Fibroblast of skin of left biceps (primary cell): ENCODE data around the gene HDHD2.
"Not testable (repeated sequence)": the region's sequence is repeated elsewhere in the genome, so short reads cannot be mapped to it uniquely, and the experiment has no call there.

ENCODE experiments used
- DNase-seq, 2 experiments: peaks; one replicate each; pipeline ENCODE4 v3.0.0-alpha.2; 2013; ENCODE audit warnings: low read depth in 2 of 2

Gene HDHD2, protein sequence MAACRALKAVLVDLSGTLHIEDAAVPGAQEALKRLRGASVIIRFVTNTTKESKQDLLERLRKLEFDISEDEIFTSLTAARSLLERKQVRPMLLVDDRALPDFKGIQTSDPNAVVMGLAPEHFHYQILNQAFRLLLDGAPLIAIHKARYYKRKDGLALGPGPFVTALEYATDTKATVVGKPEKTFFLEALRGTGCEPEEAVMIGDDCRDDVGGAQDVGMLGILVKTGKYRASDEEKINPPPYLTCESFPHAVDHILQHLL

GRCh38 chr18:47150029-47150823 is at the start of gene HDHD2:
Gene HDHD2 (minus strand): TSS chr18:47150500. CDS start chr18:47136439, 14,061 bp downstream.
- peak; percentile 21 to 32 for DNase-seq

DNA sequence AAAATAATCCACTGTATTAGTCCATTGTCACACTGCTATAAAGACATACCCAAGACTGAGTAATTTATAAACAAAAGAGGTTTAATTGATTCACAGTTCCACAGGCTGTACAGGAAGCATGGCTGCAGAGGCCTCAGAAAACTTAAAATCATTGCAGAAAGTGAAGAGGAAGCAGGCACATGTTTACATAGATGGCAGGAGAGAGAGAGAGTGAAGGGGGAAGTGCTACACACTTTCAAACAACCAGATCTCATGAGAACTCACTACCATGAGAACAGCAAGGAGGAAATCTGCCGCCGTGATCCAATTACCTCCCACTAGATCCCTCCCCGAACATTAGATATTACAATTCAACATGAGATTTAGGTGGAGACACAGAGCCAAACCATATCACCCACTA is 45.7 kb upstream of the HDHD2 start:
- DNase-seq, result not testable (repeated sequence)

- DNase-seq, result no peak
These were observed 41.7 kb upstream of the HDHD2 start for GRCh38 chr18:47191961-47192360.

GRCh38 chr18:47187721-47188120 is 37.4 kb upstream of the HDHD2 start:
- no peak for DNase-seq

DNA sequence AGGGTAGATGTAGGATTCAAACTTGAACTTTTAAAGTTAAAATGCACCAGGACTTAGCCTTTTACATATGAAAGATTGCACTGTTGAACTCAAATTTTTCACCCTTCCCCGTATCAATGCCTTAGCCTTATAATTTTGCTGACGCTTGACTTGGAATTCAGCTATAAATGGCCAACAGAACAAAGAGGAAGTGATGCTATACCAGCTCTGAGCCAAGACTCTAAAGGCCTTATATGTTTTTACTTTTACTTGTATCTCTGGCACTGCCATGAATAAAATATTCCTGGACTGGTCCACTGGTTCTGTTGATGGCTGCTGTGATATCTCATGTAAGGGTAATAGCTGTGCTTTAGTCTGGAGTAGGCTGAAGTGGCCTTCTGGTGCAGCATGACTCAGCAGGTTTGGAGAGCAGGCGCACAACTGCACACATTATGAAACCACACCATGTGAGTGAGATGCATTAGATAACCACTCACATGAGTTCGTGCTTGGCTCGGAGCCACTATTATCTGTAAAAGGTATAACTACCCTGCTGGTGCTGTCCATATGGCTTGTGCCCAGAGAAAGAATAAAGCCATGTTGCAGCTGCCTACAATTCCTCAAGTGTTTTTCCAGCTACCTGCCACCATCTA is 34.2 kb upstream of the HDHD2 start:
- DNase-seq, result no peak

DNA sequence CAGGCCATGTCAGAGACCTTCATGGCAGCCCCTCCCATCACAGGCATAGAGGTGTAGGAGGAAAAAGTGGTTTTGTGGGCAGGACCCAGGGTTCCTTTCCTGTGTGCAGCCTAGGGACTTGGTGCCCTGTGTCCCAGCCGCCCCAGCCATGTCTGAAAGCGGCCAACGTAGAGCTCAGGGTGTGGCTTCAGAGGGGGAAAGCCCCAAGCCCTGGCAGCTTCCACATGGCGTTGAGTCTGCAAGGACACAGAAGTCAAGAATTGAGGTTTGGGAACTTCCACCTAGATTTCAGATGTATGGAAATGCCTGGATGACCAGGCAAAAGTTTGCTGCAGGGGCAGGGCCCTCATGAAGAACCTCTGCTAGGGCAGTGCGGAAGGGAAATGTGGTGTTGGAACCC is 31.9 kb upstream of the HDHD2 start:
- DNase-seq, result not testable (repeated sequence)

GRCh38 chr18:47180765-47181164 is 30.5 kb upstream of the HDHD2 start:
- DNase-seq, result no peak

DNA sequence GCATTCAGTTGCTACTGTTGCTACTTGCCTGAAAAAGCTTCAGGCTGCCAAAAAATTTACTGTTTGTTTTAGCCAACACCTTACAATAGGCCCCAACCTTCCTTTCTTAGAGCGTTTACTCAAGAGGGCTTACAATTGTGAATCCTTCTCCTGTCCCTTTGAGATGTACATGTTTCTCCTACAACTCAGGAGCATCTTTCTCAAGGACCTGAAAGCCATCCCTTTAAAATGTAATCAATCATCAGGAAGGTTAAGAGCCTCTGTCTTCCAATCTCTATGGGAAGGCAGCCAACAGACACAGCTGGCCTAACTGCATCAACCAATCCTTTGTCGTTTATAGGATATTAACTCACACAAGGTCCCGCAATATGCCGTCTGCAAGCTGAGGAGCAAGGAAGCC is 29.2 kb upstream of the HDHD2 start:
- DNase-seq, result no peak

GRCh38 chr18:47175898-47176575 is 25.7 kb upstream of the HDHD2 start, which contains the start of gene IER3IP1:
Gene IER3IP1 (minus strand): TSS chr18:47176364. CDS start chr18:47176277, 87 bp downstream.
- DNase-seq, result peak; percentile 81 to 86

DNA sequence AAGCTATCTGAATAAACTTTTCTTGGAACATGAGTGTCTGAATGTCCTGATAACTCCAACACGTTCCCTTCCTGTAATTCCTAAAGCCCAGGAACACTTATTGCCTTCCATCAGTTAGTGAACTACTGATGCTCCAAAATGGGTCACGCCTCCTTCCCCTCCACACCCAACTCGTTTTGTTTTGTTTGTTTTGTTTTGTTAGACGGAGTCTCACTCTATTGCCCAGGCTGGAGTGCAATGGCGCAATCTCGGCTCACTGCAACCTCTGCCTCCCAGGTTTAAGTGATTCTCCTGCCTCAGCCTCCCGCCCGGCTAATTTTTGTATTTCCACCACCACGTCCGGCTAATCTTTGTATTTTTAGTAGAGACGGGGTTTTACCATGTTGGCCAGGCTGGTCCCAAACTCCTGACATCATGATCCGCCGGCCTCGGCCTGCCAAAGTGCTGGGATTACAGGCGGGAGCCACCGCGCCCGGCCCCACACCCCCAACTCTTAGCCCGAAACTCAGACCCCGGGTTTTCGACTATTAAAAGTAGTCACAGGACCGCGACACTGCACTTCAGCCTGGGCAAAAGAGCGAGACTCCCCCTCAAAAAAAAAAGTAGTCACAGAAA is 25.1 kb upstream of the HDHD2 start:
- no peak for DNase-seq

GRCh38 chr18:47174545-47175116 is 24.3 kb upstream of the HDHD2 start:
- DNase-seq, result no peak

- DNase-seq, result no peak
These were observed 22.2 kb upstream of the HDHD2 start for GRCh38 chr18:47172476-47172875.

DNA sequence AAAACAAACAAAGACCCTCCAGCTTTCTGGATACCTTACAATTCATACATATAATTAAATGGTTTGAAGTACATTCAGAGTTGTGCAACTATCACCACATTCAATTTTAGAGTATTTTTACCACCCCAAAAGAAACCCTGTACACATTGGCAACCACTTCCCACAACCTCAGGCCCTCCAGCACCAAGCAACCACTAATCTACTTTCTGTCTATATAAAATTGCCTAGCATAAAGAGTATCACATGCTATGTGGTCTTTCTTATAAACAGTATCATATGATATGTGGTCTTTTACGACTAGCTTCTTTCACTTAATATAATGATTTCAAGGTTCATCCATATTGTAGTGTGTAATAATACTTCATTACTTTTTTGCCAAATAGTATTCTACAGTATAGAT is 18.6 kb upstream of the HDHD2 start:
- DNase-seq, result no peak

DNA sequence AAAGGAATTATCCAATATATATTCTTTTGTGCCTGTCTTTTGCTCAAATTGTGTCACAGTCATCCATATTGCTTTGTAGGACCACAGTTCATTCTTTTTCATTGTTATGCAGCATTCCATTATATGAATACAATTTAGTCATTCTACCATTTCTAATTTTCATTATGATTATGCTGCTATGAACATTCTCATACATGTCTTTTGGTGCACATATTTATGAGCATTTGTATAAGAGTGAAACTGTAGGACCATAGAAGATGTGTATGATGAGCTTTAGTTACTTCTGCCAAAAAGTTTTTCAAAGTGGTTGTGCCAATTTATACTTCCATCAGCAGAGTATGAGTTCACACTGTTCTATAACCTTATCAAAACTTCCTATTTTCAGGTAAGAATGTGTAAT is 18.2 kb upstream of the HDHD2 start:
- no peak for DNase-seq

DNA sequence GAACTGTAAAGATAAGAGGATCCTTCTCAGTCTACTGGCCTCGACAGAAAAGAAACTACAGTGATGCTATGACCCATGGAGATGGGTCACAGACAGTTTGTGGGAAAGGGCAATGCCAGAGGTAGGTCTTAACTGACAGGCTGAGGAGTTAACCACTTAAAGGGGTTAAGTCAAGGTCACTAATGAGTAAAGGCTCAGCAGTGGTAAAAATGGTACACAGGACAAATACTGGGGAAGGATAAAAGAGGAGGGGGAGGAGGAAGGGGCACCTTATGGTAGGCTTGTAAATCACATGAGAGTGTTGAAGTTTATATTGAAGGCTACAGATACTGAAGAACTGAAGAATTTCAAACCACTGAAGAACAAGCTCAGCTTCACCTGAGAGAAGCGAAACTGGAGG is 16.0 kb upstream of the HDHD2 start:
- DNase-seq, result no peak

DNA sequence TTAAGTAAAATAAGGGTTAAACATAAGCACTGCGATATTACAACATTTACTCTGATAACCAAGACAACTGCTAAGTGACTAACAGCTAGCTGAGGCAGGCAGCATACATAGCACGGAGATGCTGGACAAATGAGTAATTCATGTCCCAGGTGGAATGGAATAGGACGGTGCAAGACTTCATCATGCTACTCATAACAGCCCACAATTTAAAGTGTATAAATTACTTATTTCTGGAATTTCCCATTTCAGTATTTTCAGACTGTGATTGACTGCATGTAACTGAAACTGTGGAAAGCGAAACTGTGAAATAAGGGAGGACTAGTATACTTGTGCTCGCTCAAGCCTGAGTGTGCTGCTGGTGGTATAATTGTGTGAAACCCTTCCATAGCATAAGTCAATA is 12.9 kb upstream of the HDHD2 start:
- DNase-seq, result no peak

DNA sequence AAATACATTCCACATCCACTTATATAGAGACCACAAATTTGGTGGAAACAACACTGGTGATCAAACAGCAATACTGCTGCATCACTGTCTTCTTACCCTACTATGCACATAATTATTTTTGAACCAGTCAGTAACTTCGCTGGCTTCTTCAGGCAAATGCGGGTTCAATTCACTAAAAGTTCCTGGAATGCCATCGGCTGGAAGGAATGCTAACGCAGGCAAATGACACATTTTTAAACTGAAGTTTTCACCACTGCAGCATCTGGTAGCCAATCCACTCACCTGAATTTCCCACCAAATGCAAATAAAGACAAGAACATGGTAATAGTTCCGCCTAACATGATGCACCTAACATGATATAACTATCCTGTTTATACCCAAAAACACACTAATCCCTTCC is 10.0 kb upstream of the HDHD2 start:
- no peak for DNase-seq

DNA sequence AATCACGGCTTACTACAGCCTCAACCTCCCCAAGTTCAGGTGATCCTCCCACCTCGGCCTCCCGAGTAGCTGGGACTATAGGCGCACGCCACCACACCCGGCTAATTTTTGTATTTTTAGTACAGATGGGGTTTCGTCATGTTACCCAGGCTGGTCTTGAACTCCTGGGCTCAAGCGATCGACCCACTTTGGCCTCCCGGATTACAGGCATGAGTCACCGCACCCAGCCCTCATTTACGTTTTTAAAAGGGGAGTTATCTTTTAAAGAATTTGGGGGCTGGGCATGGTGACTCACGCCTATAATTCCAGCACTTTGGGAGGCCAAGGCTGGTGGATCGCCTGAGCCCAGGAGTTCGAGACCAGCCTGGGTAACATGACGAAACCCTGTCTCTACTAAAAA is 8.1 kb upstream of the HDHD2 start:
- not testable (repeated sequence) for DNase-seq

- DNase-seq, result no peak
These were observed 1.1 kb upstream of the HDHD2 start for GRCh38 chr18:47151439-47151838.

DNA sequence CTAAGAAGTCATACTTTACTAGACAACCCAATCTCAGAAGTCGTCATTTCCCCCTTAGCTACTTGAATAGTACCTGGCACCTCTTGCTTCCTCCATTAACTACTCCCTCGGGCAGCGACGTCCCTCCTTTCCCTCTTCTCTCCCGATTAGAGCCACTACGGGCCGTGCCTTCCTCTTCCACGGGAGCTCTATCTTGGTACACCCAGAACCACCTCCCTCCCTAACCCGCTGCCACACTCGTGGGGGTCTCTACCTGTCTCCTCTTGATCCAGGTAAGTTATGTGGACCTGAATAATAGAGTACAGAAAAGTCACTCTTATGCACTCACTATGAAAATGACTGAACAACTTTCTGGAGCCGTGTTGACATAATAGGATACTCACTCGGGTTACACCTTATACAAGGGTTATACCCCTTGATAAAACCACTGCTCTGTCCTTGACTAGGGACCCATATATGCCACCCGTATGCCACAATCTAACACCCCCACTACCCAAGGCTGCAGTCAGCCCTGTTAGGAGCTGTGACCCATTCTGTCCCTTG is 595 bp upstream of the HDHD2 start:
- DNase-seq, result no peak

DNA sequence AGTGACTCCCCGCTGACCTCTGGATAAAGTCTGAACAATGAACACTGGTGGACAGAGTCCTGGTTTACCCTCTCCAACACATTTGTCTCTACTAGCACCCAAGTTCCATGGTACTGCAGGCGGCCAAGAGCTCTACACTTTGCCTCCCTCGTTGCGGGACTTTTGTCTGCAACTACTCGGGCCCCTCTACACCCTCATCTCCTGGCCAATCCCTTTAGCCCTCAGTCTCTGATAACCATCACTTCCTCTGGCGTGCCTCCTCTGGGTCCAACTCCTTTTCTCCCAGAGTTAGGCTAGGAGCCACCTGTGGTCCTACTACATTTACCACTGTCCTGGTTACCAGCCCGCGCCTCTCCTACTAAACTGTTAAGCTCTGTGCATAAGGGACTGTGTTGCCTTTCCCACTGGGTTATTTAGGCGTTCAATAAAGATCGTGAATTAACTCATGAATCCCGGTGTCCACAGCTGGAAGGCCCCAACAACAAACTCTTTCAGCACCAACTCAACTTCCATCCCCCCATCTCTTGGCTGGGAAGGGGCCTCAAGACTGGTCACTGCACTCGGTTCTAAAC is 757 bp downstream of the HDHD2 start:
- DNase-seq, result no peak
